Thyroid gland (tissue), 4 donors: ENCODE measurements around the gene HHAT. TPM values are rescaled to one million over a fixed set of nuclear protein-coding genes. Genes with fewer than 3 reads are reported as not detected.

Source experiments
- DNase-seq, 2 donors: peaks; one replicate each; pipeline ENCODE4 v3.0.0-alpha.2; 2019
- H3K27ac ChIP-seq, 3 donors: fragments of 200-600 bp; sonication (generic); 1 replicate in 2 of 3; 2 replicates in 1 of 3; pipeline ENCODE4 v1.5.1; 2016 to 2019; ENCODE audit warnings: mild to moderate bottlenecking in 1 of 3, moderate library complexity in 1 of 3
- H3K27me3 ChIP-seq: fragments of 200-600 bp; sonication (generic); one replicate; pipeline ENCODE4 v1.5.1; 2019
- H3K36me3 ChIP-seq, 2 donors: fragments of 200-600 bp; sonication (generic); one replicate each; pipeline ENCODE4 v1.5.1; 2016 to 2019
- H3K4me1 ChIP-seq, 2 donors: fragments of 200-600 bp; sonication (generic); one replicate each; pipeline ENCODE4 v1.5.1; 2017 to 2019
- H3K4me3 ChIP-seq, 3 donors: fragments of 200-600 bp; sonication (generic); replicated peaks in 1 of 3; 1 replicate in 2 of 3; 2 replicates in 1 of 3; pipeline ENCODE4 v1.5.1; 2016; ENCODE audit warnings: mild to moderate bottlenecking in 1 of 3
- H3K9me3 ChIP-seq: fragments of 200-600 bp; sonication (generic); one replicate; pipeline ENCODE4 v1.5.1; 2017
- CTCF ChIP-seq, 6 experiments: fragments of 200-600 bp in 3 of 6; fragments of 450-650 bp in 3 of 6; sonication (generic) in 3 of 6; IDR thresholded peaks; one replicate each; pipeline ENCODE4 v1.5.1; 2016 to 2019; ENCODE audit warnings: antibody characterized with exemption in 6 of 6, mild to moderate bottlenecking in 2 of 6, inconsistent platforms in 1 of 6, moderate library complexity in 1 of 6
- POLR2A ChIP-seq, 2 donors: fragments of 450-650 bp; IDR thresholded peaks; one replicate each; pipeline ENCODE4 v1.6.1; 2017; ENCODE audit warnings: antibody characterized with exemption in 2 of 2, mild to moderate bottlenecking in 2 of 2, moderate library complexity in 1 of 2
- WGBS, 2 donors: methylation state at CpG; one replicate each; pipeline ENCODE4 v1.1.5; 2017; 5-methylcytosine and 5-hydroxymethylcytosine counted together
- intact Hi-C: fragments of 100-400 bp; cut with DNase I; formaldehyde crosslinking; loops from one replicate; pipeline ENCODE4 v1.15.1; 2023
- total RNA-seq, 4 donors: library from RNA; depleted of rRNA; stranded (reverse); fragments of >200 nt; gene quantifications; one replicate each; pipeline ENCODE4 v1.2.3, GENCODE V29; 2016

Gene HHAT
- total RNA-seq, 4 donors from 2014 or later = 7.9 to 15.9 (median 10.5) TPM

- Histone ChIP-seq H3K4me1 (no peaks in the 10 kb centered on the region), H3K36me3 (no peaks in the 10 kb centered on the region), H3K9me3 (no peaks in the 10 kb centered on the region), H3K27ac (no peak overlapping the region), H3K27me3 (no peaks in the 10 kb centered on the region), H3K4me3 (no peak overlapping the region)
- 95 to 97% methylated on average over 26 to 33 of the region's 33 CpGs for WGBS, 2 donors
- intact Hi-C loops = no loop called here
- no peak for DNase-seq
- TF ChIP-seq CTCF (IDR thresholded peaks at IDR 0.05) = no peak
- TF ChIP-seq POLR2A (IDR thresholded peaks at IDR 0.05) = no peak
Measured at GRCh38 chr1:210683403-210684047, 354.8 kb downstream of the HHAT start.

GRCh38 chr1:210684466-210685294 is 356.0 kb downstream of the HHAT start:
- peaks cover 0 to 3% of the 10 kb centered on the region in 2 donors for H3K4me1 ChIP-seq
- WGBS, 2 donors = 76 to 90% methylated on average over 5 of the region's 5 CpGs
- no peaks in the 10 kb centered on the region for H3K27me3 ChIP-seq
- DNase-seq = no peak
- no peak for TF ChIP-seq CTCF (IDR thresholded peaks at IDR 0.05)
- TF ChIP-seq POLR2A (IDR thresholded peaks at IDR 0.05) = no peak
- no peaks in the 10 kb centered on the region for H3K36me3 ChIP-seq
- intact Hi-C loops = no loop called here
- H3K9me3 ChIP-seq = no peaks in the 10 kb centered on the region
- H3K27ac ChIP-seq = no peak overlapping the region
- no peak overlapping the region for H3K4me3 ChIP-seq

- H3K4me1 ChIP-seq = peaks cover 0 to 7% of the 10 kb centered on the region in 2 donors
- no peak for TF ChIP-seq POLR2A (IDR thresholded peaks at IDR 0.05)
- TF ChIP-seq CTCF (IDR thresholded peaks at IDR 0.05) = no peak
- H3K9me3 ChIP-seq = no peaks in the 10 kb centered on the region
- DNase-seq = no peak
- H3K27me3 ChIP-seq = no peaks in the 10 kb centered on the region
- 96 to 100% methylated on average over 3 of the region's 3 CpGs for WGBS, 2 donors
- no peak overlapping the region for H3K27ac ChIP-seq
- intact Hi-C loops = no loop called here
- no peaks in the 10 kb centered on the region for H3K36me3 ChIP-seq
- no peak overlapping the region for H3K4me3 ChIP-seq
Measured at GRCh38 chr1:210685295-210685650, 356.6 kb downstream of the HHAT start.

GRCh38 chr1:210686841-210687240 is 358.1 kb downstream of the HHAT start:
- no peaks in the 10 kb centered on the region for H3K27me3 ChIP-seq
- no peak overlapping the region for H3K27ac ChIP-seq
- no peak overlapping the region for H3K4me3 ChIP-seq
- peaks cover 0 to 7% of the 10 kb centered on the region in 2 donors for H3K4me1 ChIP-seq
- H3K9me3 ChIP-seq = no peaks in the 10 kb centered on the region
- intact Hi-C loops = no loop called here
- TF ChIP-seq CTCF (IDR thresholded peaks at IDR 0.05) (no peak), POLR2A (IDR thresholded peaks at IDR 0.05) (no peak)
- H3K36me3 ChIP-seq = no peaks in the 10 kb centered on the region
- no peak for DNase-seq
- WGBS, 2 donors = 64 to 67% methylated on average over 3 of the region's 3 CpGs
